ENCODE measurements around the gene WBP1L.

- TF ChIP-seq POLR2A (IDR thresholded peaks at IDR 0.05; ENCODE audit: low read length): no peak
- no peak for TF ChIP-seq GATA1 (IDR thresholded peaks at IDR 0.05; ENCODE audit: low read depth, low read length)
Observed at GRCh38 chr10:102727037-102727818, 16.5 kb upstream of the WBP1L start.

All from erythroblast (primary cell).